ENCODE data around the gene CHRND. TPM values are rescaled to one million over a fixed set of nuclear protein-coding genes. Genes with fewer than 3 reads are reported as not detected.

Gene CHRND
- total and polyA plus RNA-seq, 2 of the 13 experiments (the other 11 are each of a cell fraction or from before 2014, with no cell fraction given), result 0.18 TPM; not detected in 1

GRCh38 chr2:232550354-232551249 is 24.6 kb downstream of the CHRND start, which contains the start of the genes EIF4E2 and TIGD1 (continued):
- TF ChIP-seq ZNF317 (CRISPR knock-in tag; IDR thresholded peaks at IDR 0.05) (peak; percentile 94), ZNF362 (CRISPR knock-in tag; IDR thresholded peaks at IDR 0.05; ENCODE audit: borderline replicate concordance) (peak; percentile 86), NCOA2 (CRISPR knock-in tag; IDR thresholded peaks at IDR 0.05) (peak; percentile 82; the same call in 1 of the 2 replicates), SAFB2 (CRISPR knock-in tag; IDR thresholded peaks at IDR 0.05; ENCODE audit: borderline replicate concordance, low read depth) (peak; percentile 96), ZNF800 (CRISPR knock-in tag; IDR thresholded peaks at IDR 0.05) (peak; percentile 99), PPARG (CRISPR knock-in tag; conservative IDR thresholded peaks at IDR 0.05) (peak; percentile 87), ZMYM2 (CRISPR knock-in tag; IDR thresholded peaks at IDR 0.05) (no peak; the same call in none of the 2 replicates), ZNF644 (CRISPR knock-in tag; IDR thresholded peaks at IDR 0.05; ENCODE audit: low read depth) (peak; percentile 46; the same call in 1 of the 2 replicates), BCLAF1 (IDR thresholded peaks at IDR 0.05) (no peak), ZNF766 (CRISPR knock-in tag; IDR thresholded peaks at IDR 0.05; ENCODE audit: borderline replicate concordance) (peak; percentile 99), ZNF3 (CRISPR knock-in tag; IDR thresholded peaks at IDR 0.05) (no peak; the same call in none of the 2 replicates), ZNF567 (CRISPR knock-in tag; IDR thresholded peaks at IDR 0.05; ENCODE audit: borderline replicate concordance) (peak; percentile 98), MXD4 (CRISPR knock-in tag; IDR thresholded peaks at IDR 0.05) (peak; percentile 97), ZFP82 (CRISPR knock-in tag; IDR thresholded peaks at IDR 0.05; ENCODE audit: borderline replicate concordance) (peak; percentile 89; the same call in 1 of the 2 replicates), AKAP8 (CRISPR knock-in tag; IDR thresholded peaks at IDR 0.05) (peak; percentile 88), NFKB2 (CRISPR knock-in tag; IDR thresholded peaks at IDR 0.05; ENCODE audit: borderline replicate concordance) (peak; percentile 100), KLF9 (CRISPR knock-in tag; IDR thresholded peaks at IDR 0.05; ENCODE audit: low read depth) (peak; percentile 64), RBFOX2 (IDR thresholded peaks at IDR 0.05; ENCODE audit: low read depth, low read length) (peak; percentile 99), ZFP36L1 (CRISPR knock-in tag; IDR thresholded peaks at IDR 0.05) (peak; percentile 100), ZNF670 (CRISPR knock-in tag; IDR thresholded peaks at IDR 0.05; ENCODE audit: borderline replicate concordance) (peak; percentile 99), ZNF564 (CRISPR knock-in tag; IDR thresholded peaks at IDR 0.05) (peak; percentile 97), PATZ1 (CRISPR knock-in tag; IDR thresholded peaks at IDR 0.05) (peak; percentile 99)
